Hematopoietic multipotent progenitor cell treated with erythropoietin and hydrocortisone succinate and interleukin-3 and kit ligand, for 4 days (in vitro differentiated cells): ENCODE measurements around the gene NUDT11.
A peak's percentile ranks its signal among the peaks of the same experiment; 100 is the strongest.
"Not testable (repeated sequence)": the region's sequence is repeated elsewhere in the genome, so short reads cannot be mapped to it uniquely, and the experiment has no call there.

ENCODE experiments used
- DNase-seq: peaks from one replicate; pipeline ENCODE4 v3.0.0-alpha.2; 2015

The NUDT11 gene

GRCh38 chrX:51496501-51497291 lies at the start of gene NUDT11:
NUDT11 (minus strand) TSS chrX:51496592; CDS start chrX:51496444, 148 bp downstream.
- peak; percentile 78 for DNase-seq

- no peak for DNase-seq
Measured at GRCh38 chrX:51520393-51520792, 24.0 kb upstream of the NUDT11 start.

DNA sequence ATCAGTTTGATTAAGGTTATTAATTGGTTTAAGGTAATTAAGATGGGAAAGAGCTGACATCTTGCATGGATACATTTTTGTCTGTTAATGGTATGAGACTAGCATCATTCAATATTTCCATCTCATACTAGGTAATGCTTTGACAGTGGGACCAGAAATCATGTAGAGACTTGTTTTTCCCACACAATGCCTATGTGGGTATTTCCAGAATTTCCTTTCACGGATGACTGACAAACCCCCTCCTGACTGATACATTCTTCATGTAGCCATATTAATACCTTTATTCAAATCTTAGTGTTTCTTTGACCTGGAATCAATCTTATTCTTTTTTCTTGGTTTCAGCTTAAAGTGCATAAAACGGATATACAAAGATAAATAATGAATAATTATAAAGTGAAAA lies 22.7 kb upstream of the NUDT11 start:
- DNase-seq: not testable (repeated sequence)

DNA sequence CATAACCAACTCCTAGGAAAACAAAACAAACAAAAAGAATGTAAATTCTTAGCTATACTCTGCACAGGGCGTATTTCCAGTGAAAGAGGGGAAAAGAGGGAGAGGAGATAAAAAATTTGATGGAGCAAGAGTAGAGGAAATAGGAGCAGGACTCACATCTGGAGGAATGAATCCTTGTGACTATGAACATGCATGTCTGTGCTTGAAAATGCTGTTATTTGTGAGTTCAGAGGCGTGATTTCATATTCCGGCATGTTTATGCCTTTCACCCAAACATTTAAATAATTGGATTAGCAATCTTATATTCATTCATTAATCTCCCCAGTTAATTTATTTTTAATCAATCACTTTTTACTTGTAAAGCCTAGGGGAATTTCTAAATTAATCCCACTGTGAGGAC lies 11.2 kb upstream of the NUDT11 start:
- DNase-seq: no peak

DNA sequence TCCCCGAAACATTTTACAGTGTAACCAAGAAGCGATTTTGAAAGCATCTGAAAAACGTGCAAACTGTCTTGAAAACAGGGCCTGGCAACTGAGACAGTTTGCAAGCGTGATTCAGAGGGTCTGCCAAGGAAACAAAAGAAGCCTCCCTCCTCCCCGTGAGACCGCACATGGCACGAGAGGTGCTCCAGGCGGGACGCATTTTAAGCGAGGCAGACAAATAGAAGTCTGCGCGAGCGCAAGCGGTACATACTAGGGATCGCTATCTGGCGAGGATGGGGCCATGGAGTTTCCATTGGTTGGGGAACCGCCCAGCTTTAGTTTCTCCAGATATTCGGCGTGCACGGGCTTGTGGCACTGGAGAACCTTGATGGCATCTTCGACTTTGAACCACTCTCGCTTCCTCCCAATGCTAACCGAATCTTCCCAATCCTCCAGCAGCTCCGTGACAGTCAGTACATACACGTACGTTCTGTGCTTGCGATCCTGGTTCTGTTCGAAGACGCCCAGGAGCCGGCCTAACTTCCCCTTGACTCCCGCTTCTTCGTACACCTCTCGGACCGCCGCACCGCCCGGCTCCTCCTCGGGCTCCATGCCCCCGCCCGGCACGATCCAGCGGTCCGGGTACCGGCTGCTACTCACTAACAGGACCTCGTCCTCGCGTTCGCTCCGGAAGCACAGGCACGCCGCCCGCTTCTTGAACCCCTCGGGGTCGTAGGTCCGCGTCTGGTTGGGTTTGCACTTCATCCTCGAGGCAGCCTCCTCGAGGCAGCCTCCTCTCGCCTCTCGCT lies 497 bp downstream of the NUDT11 start:
- DNase-seq: peak; percentile 20

DNA sequence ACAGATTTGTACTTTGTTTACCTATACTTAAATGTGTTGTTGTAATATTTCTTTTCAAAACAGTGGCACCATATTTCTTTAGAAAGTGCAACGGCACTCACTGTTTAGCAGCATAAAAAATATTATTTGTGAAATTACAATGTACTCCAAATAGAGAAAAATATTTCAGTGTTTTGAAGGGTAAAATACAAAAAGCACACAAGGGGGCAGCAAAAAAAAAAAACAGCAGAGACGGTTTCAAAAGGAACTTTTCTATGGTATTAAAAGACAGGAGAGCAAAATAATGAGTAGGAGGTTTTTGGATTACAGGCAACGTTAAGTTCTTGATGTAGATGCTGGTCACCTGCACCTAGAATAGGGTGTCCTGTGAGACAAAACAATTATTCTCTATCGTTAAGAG lies 2.0 kb downstream of the NUDT11 start:
- peak; percentile 45 for DNase-seq

DNA sequence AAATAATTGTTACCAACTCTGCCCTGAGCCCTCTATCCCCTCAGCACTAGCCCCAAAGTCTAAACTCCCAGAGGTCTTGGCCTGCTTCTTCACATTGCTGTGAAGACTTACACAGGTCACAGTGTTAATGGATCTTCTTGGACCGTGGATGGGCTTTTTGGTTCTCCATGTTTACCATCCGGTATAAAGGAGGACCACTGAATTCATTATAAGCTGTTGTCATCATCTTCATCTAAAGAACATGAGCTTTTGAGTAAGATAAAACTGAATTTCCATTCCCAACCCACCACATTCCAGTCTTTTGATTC lies 8.5 kb downstream of the NUDT11 start:
- DNase-seq: no peak

- DNase-seq: no peak
Measured at GRCh38 chrX:51484616-51485015, 11.8 kb downstream of the NUDT11 start.

- not testable (repeated sequence) for DNase-seq
Measured at GRCh38 chrX:51482411-51482810, 14.0 kb downstream of the NUDT11 start.

DNA sequence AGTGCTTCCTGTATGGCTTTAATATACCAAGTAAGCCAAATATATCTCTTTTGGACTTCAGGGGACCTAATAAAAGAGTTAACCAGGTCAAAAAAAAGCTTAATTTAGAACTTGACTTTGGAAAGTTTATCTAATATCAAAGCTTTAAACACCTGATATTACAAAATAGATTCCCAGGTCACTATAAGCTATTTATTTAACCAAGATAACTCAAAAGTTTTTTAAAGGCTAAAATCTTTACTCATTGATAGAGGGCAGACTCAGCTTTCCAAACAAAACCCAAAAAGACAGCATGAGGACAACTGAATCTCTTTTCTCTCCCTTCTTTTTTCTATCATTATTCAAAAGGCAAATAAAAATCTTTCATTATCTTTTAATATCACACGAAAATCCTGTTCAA lies 19.5 kb downstream of the NUDT11 start:
- no peak for DNase-seq

- DNase-seq: no peak
Measured at GRCh38 chrX:51463322-51463721, 33.1 kb downstream of the NUDT11 start.

GRCh38 chrX:51461053-51462044 lies 35.0 kb downstream of the NUDT11 start:
- DNase-seq: peak; percentile 50

DNA sequence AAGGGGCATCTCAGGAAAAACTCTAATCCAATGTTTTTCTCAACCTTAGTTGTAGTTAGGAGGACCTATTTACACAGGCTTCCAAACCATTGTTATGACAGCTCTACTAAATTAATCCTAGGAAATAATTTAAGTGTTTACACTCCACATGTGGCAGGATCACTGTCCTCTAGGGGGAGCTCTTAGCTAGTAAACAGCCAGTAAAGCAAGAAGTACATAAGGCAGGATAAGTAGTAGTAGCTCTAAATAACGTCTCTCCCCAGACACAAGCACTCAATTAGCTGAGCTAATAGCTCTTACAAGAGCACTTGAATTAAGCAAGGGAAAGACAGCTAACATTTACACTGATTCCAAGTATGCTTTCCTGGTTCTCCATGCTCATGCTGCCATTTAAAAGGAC lies 37.3 kb downstream of the NUDT11 start:
- peak; percentile 62 for DNase-seq

DNA sequence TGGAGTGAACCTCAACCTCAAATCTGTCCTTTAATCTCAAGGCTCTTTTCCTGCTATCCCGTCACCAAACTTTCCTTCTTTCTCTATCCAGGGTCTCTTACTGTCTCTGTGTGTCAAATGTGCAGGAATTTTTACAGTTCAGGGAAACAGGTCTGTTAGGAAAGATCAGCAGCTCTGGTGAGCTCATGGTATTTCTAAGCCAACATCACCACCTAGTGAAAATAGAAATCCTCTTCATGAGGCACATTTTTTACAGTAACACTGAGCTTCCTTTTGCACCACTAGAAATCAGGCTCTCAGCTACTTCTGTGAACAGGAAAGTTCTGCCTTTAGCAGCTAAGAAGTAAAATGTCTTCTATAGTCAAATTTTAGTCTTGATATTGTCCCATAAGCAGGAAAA lies 39.6 kb downstream of the NUDT11 start:
- peak; percentile 22 for DNase-seq

DNA sequence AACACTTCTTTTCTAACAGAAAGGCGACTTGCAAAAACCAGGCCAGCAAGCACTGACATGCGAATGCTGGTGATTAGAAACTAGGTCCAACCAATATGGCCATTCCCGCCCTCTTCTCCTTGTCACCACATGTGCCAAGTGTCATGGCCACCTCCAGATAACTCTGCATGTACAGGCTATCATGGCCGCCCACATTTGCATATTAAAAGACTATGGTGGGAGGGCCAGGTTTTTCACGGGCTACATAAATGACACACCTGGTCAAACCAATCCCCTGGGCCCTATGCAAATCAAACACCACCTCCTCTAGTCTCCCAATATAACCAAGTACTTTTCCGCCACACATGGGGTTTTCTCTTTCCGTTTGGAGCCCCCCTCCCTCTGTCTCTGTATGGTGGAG lies 40.1 kb downstream of the NUDT11 start:
- DNase-seq: no peak

DNA sequence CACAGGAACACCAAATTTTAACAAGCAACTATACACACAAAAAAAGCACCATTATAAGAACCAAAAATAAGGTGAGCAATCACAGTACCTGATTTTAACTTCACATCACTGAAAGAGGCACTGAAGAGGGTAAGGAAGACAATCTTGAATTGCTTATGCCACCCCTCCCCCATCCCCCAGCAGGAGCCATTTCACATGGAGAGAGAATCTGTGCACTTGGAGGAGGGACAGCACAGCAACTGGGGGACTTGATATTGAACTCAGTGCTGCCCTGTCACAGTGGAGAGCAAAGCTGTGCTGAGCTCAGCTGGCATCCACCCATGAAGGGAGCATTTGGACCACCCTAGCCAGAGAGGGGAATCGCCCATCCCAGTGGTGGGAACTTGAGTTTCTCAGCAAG lies 56.0 kb downstream of the NUDT11 start:
- DNase-seq: no peak
